Thyroid gland (tissue), 4 donors: Measurements from ENCODE around the gene CTPS1. TPM values are rescaled to one million over a fixed set of nuclear protein-coding genes. Genes with fewer than 3 reads are reported as not detected.

ENCODE experiments used
- DNase-seq, 2 donors: peaks; one replicate each; pipeline ENCODE4 v3.0.0-alpha.2; 2019
- H3K27ac ChIP-seq, 3 donors: fragments of 200-600 bp; sonication (generic); 1 replicate in 2 of 3; 2 replicates in 1 of 3; pipeline ENCODE4 v1.5.1; 2016 to 2019; ENCODE audit warnings: mild to moderate bottlenecking in 1 of 3, moderate library complexity in 1 of 3
- H3K27me3 ChIP-seq: fragments of 200-600 bp; sonication (generic); one replicate; pipeline ENCODE4 v1.5.1; 2019
- H3K36me3 ChIP-seq, 2 donors: fragments of 200-600 bp; sonication (generic); one replicate each; pipeline ENCODE4 v1.5.1; 2016 to 2019
- H3K4me1 ChIP-seq, 2 donors: fragments of 200-600 bp; sonication (generic); one replicate each; pipeline ENCODE4 v1.5.1; 2017 to 2019
- H3K4me3 ChIP-seq, 3 donors: fragments of 200-600 bp; sonication (generic); replicated peaks in 1 of 3; 1 replicate in 2 of 3; 2 replicates in 1 of 3; pipeline ENCODE4 v1.5.1; 2016; ENCODE audit warnings: mild to moderate bottlenecking in 1 of 3
- H3K9me3 ChIP-seq: fragments of 200-600 bp; sonication (generic); one replicate; pipeline ENCODE4 v1.5.1; 2017
- CTCF ChIP-seq, 6 experiments: fragments of 200-600 bp in 3 of 6; fragments of 450-650 bp in 3 of 6; sonication (generic) in 3 of 6; IDR thresholded peaks; one replicate each; pipeline ENCODE4 v1.5.1; 2016 to 2019; ENCODE audit warnings: antibody characterized with exemption in 6 of 6, mild to moderate bottlenecking in 2 of 6, inconsistent platforms in 1 of 6, moderate library complexity in 1 of 6
- POLR2A ChIP-seq, 2 donors: fragments of 450-650 bp; IDR thresholded peaks; one replicate each; pipeline ENCODE4 v1.6.1; 2017; ENCODE audit warnings: antibody characterized with exemption in 2 of 2, mild to moderate bottlenecking in 2 of 2, moderate library complexity in 1 of 2
- WGBS, 2 donors: methylation state at CpG; one replicate each; pipeline ENCODE4 v1.1.5; 2017; 5-methylcytosine and 5-hydroxymethylcytosine counted together
- intact Hi-C: fragments of 100-400 bp; cut with DNase I; formaldehyde crosslinking; loops from one replicate; pipeline ENCODE4 v1.15.1; 2023
- total RNA-seq, 4 donors: library from RNA; depleted of rRNA; stranded (reverse); fragments of >200 nt; gene quantifications; one replicate each; pipeline ENCODE4 v1.2.3, GENCODE V29; 2016

CTPS1 gene
- total RNA-seq, 4 donors from 2014 or later = 10.1 to 20.3 (median 11.8) TPM

DNA sequence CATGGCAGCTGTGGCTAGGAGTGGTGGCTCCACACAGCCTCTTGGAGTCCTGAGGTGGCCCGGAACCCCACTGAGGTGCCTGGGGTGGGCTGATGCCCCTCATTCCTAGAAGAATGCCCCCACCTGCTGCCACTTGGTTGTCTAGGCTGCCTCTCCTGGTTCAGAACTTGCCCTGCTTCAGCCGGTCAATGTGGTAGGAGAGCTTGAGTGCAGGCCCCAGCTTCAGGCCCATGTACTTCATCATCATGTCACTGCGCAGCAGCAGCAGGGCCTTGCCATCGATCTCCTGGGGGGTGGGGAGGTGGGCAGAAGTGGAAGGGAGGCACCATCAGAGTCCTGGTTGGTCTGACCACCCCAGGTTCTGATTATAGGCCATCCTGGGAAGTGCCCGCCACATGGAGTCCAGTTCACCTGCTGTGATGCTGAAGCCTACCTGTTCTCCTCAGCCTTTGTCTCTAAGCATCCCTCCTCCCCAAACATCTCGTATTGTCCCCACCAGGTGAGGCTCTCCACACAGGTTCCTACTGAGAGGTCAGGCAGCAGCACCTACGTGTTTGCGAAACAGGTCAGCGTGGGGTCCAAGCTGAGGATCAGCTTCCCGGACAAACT is 48.6 kb downstream of the CTPS1 start:
- TF ChIP-seq POLR2A (IDR thresholded peaks at IDR 0.05) (no peak), CTCF (IDR thresholded peaks at IDR 0.05) (no peak)
- 98 to 99% methylated on average over 9 to 10 of the region's 10 CpGs for WGBS, 2 donors
- Histone ChIP-seq H3K4me3 (no peak overlapping the region), H3K4me1 (no peaks in the 10 kb centered on the region), H3K27ac (no peak overlapping the region), H3K36me3 (peaks cover 17 to 25% of the 10 kb centered on the region in 2 donors), H3K9me3 (no peaks in the 10 kb centered on the region), H3K27me3 (no peaks in the 10 kb centered on the region)
- intact Hi-C loops = no loop called here
- no peak for DNase-seq

DNA sequence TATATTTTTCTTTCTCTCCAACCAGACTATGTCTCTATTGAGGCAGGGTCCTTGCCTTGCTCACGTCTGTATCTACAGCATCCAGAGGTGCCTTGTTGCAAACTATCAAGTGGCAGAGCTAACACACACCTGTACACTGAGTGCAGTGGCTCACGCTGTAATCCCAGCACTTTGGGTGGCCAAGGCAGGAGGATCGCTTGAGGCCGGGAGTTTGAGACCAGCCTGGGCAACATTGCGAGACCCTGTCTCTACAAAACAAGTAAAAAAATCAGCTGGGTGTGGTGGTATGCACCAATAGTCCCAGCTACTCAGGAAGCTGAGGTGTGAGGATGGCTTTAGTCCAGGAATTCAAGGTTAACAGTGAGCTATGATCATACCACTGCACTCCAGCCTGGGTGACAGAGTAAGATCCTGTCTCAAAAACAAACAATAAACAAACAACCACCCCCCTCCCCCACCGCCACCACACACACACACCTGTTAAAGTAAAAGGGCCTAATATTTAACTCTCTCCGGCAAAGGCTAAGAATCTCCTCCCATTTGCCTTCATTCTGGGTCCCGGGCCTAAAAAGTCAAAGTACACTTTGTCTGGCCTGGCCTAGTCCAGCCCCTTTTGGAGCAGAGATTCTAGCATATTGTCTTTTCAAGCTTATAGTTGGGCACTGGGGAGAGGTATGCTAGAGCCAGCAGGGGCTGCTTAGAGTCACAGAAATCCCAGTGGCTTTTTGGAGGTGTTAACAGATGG is 51.5 kb downstream of the CTPS1 start:
- Histone ChIP-seq H3K4me1 (no peaks in the 10 kb centered on the region), H3K27ac (no peak overlapping the region), H3K27me3 (no peaks in the 10 kb centered on the region), H3K9me3 (no peaks in the 10 kb centered on the region), H3K36me3 (peaks cover 26 to 29% of the 10 kb centered on the region in 2 donors), H3K4me3 (no peak overlapping the region)
- TF ChIP-seq POLR2A (IDR thresholded peaks at IDR 0.05) = no peak
- TF ChIP-seq CTCF (IDR thresholded peaks at IDR 0.05) = no peak
- no peak for DNase-seq
- intact Hi-C loops = no loop called here
- 93 to 96% methylated on average over 8 of the region's 8 CpGs for WGBS, 2 donors

DNA sequence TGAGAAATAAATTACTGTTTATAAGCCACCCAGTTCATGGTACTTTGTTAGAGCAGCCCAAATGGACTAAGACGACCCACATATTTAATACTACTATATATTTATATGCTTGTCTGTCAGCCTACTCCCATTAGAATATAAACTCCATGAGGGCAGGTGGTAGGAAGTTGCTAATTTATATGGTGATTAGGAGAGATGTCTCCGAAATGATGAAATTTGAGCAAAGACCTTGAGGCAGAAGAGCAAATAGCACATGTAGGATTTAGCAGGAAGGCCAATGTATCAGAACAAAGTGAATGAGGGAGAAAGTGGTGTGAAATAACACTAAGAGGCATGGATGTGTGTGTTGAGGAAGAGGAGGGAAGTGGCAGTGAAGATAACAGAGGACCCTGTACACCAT is 52.7 kb downstream of the CTPS1 start:
- WGBS, 2 donors = 97 to 98% methylated on average over 2 of the region's 2 CpGs
- no peaks in the 10 kb centered on the region for H3K27me3 ChIP-seq

DNA sequence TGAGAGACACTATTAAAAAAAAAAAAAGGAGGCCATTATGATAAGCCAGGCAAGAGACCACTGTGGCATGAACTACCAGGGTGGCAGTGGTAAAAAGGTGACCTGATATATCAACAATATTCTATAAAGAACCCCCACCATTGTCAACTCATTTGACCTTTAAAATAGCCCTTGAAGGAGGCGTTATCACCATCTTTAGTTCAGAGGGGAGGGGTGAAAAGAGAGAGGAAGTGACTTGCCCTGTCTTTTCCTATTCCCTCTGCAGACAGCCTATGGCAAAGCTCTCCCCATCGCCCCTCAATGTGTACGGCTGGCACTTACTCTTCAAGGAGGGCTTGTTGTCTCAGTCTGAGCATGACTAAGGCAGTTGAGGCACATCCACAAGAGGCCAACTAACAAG is 53.8 kb downstream of the CTPS1 start:
- Histone ChIP-seq H3K9me3 (no peaks in the 10 kb centered on the region), H3K4me1 (no peaks in the 10 kb centered on the region), H3K27me3 (no peaks in the 10 kb centered on the region), H3K27ac (no peak overlapping the region), H3K4me3 (no peak overlapping the region), H3K36me3 (peaks cover 28 to 30% of the 10 kb centered on the region in 2 donors)
- intact Hi-C loops = no loop called here
- no peak for TF ChIP-seq CTCF (IDR thresholded peaks at IDR 0.05)
- no peak for TF ChIP-seq POLR2A (IDR thresholded peaks at IDR 0.05)
- no peak for DNase-seq
- 92 to 96% methylated on average over 3 of the region's 3 CpGs for WGBS, 2 donors

More for the DNA sequence above, 52.7 kb downstream of the CTPS1 start:
- H3K9me3 ChIP-seq = no peaks in the 10 kb centered on the region
- no peak overlapping the region for H3K27ac ChIP-seq
- intact Hi-C loops = no loop called here
- H3K36me3 ChIP-seq = peaks cover 32 to 33% of the 10 kb centered on the region in 2 donors
- no peak overlapping the region for H3K4me3 ChIP-seq
- no peak for DNase-seq
- TF ChIP-seq POLR2A (IDR thresholded peaks at IDR 0.05) (no peak), CTCF (IDR thresholded peaks at IDR 0.05) (no peak)
- no peaks in the 10 kb centered on the region for H3K4me1 ChIP-seq
